Activated B cell treated with CpG ODN at 0.5 μM for 24 hours (primary cell): ENCODE data around the gene OR51F2. TPM values are rescaled to one million over a fixed set of nuclear protein-coding genes. Genes with fewer than 3 reads are reported as not detected.
"Not testable (repeated sequence)": the region's sequence is repeated elsewhere in the genome, so short reads cannot be mapped to it uniquely, and the experiment has no call there.

Experiments used
- ATAC-seq: fragments of 200-7000 bp; cut with Tn5 transposase; one replicate; pipeline ENCODE4 v1.10.0; 2021; ENCODE audit warnings: low read depth, mild to moderate bottlenecking, moderate library complexity
- CTCF ChIA-PET: fragments of 350-600 bp; sonication (Branson Sonifier 250); formaldehyde crosslinking; loops from one replicate; lab custom pipeline; 2021; ENCODE audit warnings: antibody characterized with exemption; lab: Charles Lee
- POLR2A ChIA-PET: fragments of 350-600 bp; sonication (Branson Sonifier 250); formaldehyde crosslinking; loops from one replicate; lab custom pipeline; 2021; ENCODE audit warnings: antibody characterized with exemption; lab: Charles Lee
- DNase-seq: peaks from one replicate; pipeline ENCODE4 v3.0.0; 2022
- H3K27ac Mint-ChIP-seq: one replicate; pipeline ENCODE4 v1.8.0; 2020; ENCODE audit warnings: mixed read lengths
- H3K27me3 Mint-ChIP-seq: one replicate; pipeline ENCODE4 v1.8.0; 2021; ENCODE audit warnings: mixed read lengths
- H3K36me3 Mint-ChIP-seq: one replicate; pipeline ENCODE4 v1.8.0; 2021; ENCODE audit warnings: low read depth, mixed read lengths
- H3K4me1 Mint-ChIP-seq: one replicate; pipeline ENCODE4 v1.8.0; 2021; ENCODE audit warnings: mixed read lengths
- H3K4me3 Mint-ChIP-seq: one replicate; pipeline ENCODE4 v1.8.0; 2020; ENCODE audit warnings: mild to moderate bottlenecking, mixed read lengths
- H3K9me3 Mint-ChIP-seq: one replicate; pipeline ENCODE4 v1.8.0; 2020; ENCODE audit warnings: mixed read lengths
- CTCF ChIP-seq: fragments of 200-600 bp; IDR thresholded peaks from one replicate; pipeline ENCODE4 v1.8.0; 2022; ENCODE audit warnings: antibody characterized with exemption, mild to moderate bottlenecking
- intact Hi-C: fragments of 100-400 bp; cut with micrococcal nuclease; formaldehyde crosslinking; loops from one replicate; pipeline ENCODE4 v1.15.1; 2024
- total RNA-seq: library from RNA; stranded (reverse); gene quantifications from 2 replicates; pipeline ENCODE4 v1.2.3, GENCODE V29; 2022

OR51F2 gene
- total RNA-seq, 1 donor from 2014 or later = not detected

- no peak for DNase-seq
- Mint-ChIP-seq H3K4me3 (no peak overlapping the region), H3K9me3 (no peaks in the 10 kb centered on the region), H3K27ac (no peak overlapping the region), H3K36me3 (no peaks in the 10 kb centered on the region), H3K4me1 (no peaks in the 10 kb centered on the region), H3K27me3 (no peaks in the 10 kb centered on the region)
- POLR2A ChIA-PET = no interaction called here
- intact Hi-C loops = no loop called here
- no peak for TF ChIP-seq CTCF
- no peak for ATAC-seq
- CTCF ChIA-PET = no interaction called here
Measured at GRCh38 chr11:4830346-4830745, 9.2 kb downstream of the OR51F2 start.

- intact Hi-C loops = no loop called here
- H3K27ac Mint-ChIP-seq = no peak overlapping the region
- ChIA-PET POLR2A (no interaction called here), CTCF (no interaction called here)
- ATAC-seq (no peak), DNase-seq (no peak)
- H3K9me3 Mint-ChIP-seq = no peaks in the 10 kb centered on the region
- H3K4me1 Mint-ChIP-seq = no peaks in the 10 kb centered on the region
- no peak overlapping the region for H3K4me3 Mint-ChIP-seq
- no peaks in the 10 kb centered on the region for H3K27me3 Mint-ChIP-seq
- no peaks in the 10 kb centered on the region for H3K36me3 Mint-ChIP-seq
- no peak for TF ChIP-seq CTCF
Measured at GRCh38 chr11:4830909-4831308, 9.8 kb downstream of the OR51F2 start.

GRCh38 chr11:4839851-4840549, 18.9 kb downstream of the OR51F2 start:
- Mint-ChIP-seq H3K4me1 (no peaks in the 10 kb centered on the region), H3K4me3 (no peak overlapping the region), H3K27me3 (peaks cover 2% of the 10 kb centered on the region), H3K36me3 (no peaks in the 10 kb centered on the region), H3K9me3 (peaks cover 4% of the 10 kb centered on the region), H3K27ac (no peak overlapping the region)
- no peak for TF ChIP-seq CTCF
- ChIA-PET POLR2A (no interaction called here), CTCF (no interaction called here)
- ATAC-seq = no peak
- no peak for DNase-seq
- intact Hi-C loops = no loop called here

GRCh38 chr11:4848908-4849532, 27.9 kb downstream of the OR51F2 start, which contains the start of gene OR51S1:
TSS of gene OR51S1 (minus strand) at chr11:4849208. CDS start at chr11:4849208, 0 bp downstream.
- Mint-ChIP-seq H3K4me1 (no peaks in the 10 kb centered on the region), H3K27ac (no peak within 1 kb of the TSS), H3K36me3 (no peaks in the 10 kb centered on the region), H3K9me3 (no peaks in the 10 kb centered on the region), H3K27me3 (peaks cover 2% of the 10 kb centered on the region), H3K4me3 (no peak within 1 kb of the TSS)
- no peak for TF ChIP-seq CTCF
- POLR2A ChIA-PET = no interaction called here
- CTCF ChIA-PET = no interaction called here
- no peak for ATAC-seq
- intact Hi-C loops = no loop called here
- DNase-seq = no peak

- POLR2A ChIA-PET = no interaction called here
- H3K27ac Mint-ChIP-seq = no peak overlapping the region
- H3K4me1 Mint-ChIP-seq = no peaks in the 10 kb centered on the region
- H3K4me3 Mint-ChIP-seq = no peak overlapping the region
- no peak for TF ChIP-seq CTCF
- CTCF ChIA-PET = no interaction called here
- H3K36me3 Mint-ChIP-seq = no peaks in the 10 kb centered on the region
- ATAC-seq (no peak), DNase-seq (no peak)
- no peaks in the 10 kb centered on the region for H3K9me3 Mint-ChIP-seq
- intact Hi-C loops = no loop called here
- H3K27me3 Mint-ChIP-seq = no peaks in the 10 kb centered on the region
Measured at GRCh38 chr11:4851033-4851432, 29.9 kb downstream of the OR51F2 start.

GRCh38 chr11:4854286-4854685, 33.2 kb downstream of the OR51F2 start:
- H3K27me3 Mint-ChIP-seq, H3K4me3 Mint-ChIP-seq, CTCF ChIA-PET, POLR2A ChIA-PET, H3K9me3 Mint-ChIP-seq, H3K36me3 Mint-ChIP-seq, intact Hi-C loops, H3K27ac Mint-ChIP-seq, H3K4me1 Mint-ChIP-seq, DNase-seq, ATAC-seq: not testable (repeated sequence)
